Spleen (tissue), 11 donors: ENCODE data around the gene SRSF8. TPM values are rescaled to one million over a fixed set of nuclear protein-coding genes. Genes with fewer than 3 reads are reported as not detected.
A peak's percentile ranks its signal among the peaks of the same experiment; 100 is the strongest.

Experiments
- DNase-seq: peaks from one replicate; pipeline ENCODE4 v3.0.0-alpha.2; 2020
- H3K27ac ChIP-seq, 8 donors: fragments of 200-600 bp; sonication (generic) in 7 of 8; 1 replicate in 4 of 8; 2 replicates in 4 of 8; pipeline versions ENCODE4 v1.5.0 to v1.8.0; 2016 to 2021; ENCODE audit warnings: inconsistent platforms in 4 of 8, mild to moderate bottlenecking in 4 of 8, moderate library complexity in 1 of 8
- H3K27me3 ChIP-seq, 7 donors: fragments of 200-600 bp; sonication (generic) in 6 of 7; replicated peaks in 1 of 7; 1 replicate in 4 of 7; 2 replicates in 3 of 7; pipeline versions ENCODE4 v1.5.0 to v1.8.0; 2016 to 2021; ENCODE audit warnings: inconsistent platforms in 3 of 7, mild to moderate bottlenecking in 1 of 7
- H3K36me3 ChIP-seq, 6 donors: fragments of 200-600 bp; sonication (generic) in 5 of 6; 1 replicate in 4 of 6; 2 replicates in 2 of 6; pipeline versions ENCODE4 v1.5.0 to v1.8.0; 2016 to 2021; ENCODE audit warnings: inconsistent platforms in 2 of 6
- H3K4me1 ChIP-seq, 6 donors: fragments of 200-600 bp; sonication (generic) in 5 of 6; 1 replicate in 3 of 6; 2 replicates in 3 of 6; pipeline versions ENCODE4 v1.5.0 to v1.8.0; 2016 to 2021; ENCODE audit warnings: inconsistent platforms in 3 of 6
- H3K4me3 ChIP-seq, 8 donors: fragments of 200-600 bp; sonication (generic) in 7 of 8; 1 replicate in 4 of 8; 2 replicates in 4 of 8; pipeline versions ENCODE4 v1.5.0 to v1.8.0; 2016 to 2021; ENCODE audit warnings: inconsistent platforms in 4 of 8, mild to moderate bottlenecking in 4 of 8, moderate library complexity in 2 of 8
- H3K9me3 ChIP-seq, 8 donors: fragments of 200-600 bp; sonication (generic) in 7 of 8; 1 replicate in 4 of 8; 2 replicates in 4 of 8; pipeline versions ENCODE4 v1.5.0 to v1.8.0; 2016 to 2021; ENCODE audit warnings: inconsistent platforms in 4 of 8
- POLR2A ChIP-seq, 3 donors: fragments of 450-650 bp; IDR thresholded peaks; one replicate each; pipeline ENCODE4 v1.5.1; 2017; ENCODE audit warnings: antibody characterized with exemption in 3 of 3, mild to moderate bottlenecking in 1 of 3
- POLR2AphosphoS5 ChIP-seq, 3 donors: sonication (generic); formaldehyde crosslinking; IDR thresholded peaks; one replicate each; pipeline ENCODE4 v1.5.1; 2017; ENCODE audit warnings: antibody characterized with exemption in 3 of 3
- WGBS, 5 donors: extraction: QIAGEN DNeasy Blood & Tissue Kit in 3 of 5; methylation state at CpG; one replicate each; pipeline versions ENCODE4 v1.1.5 to v1.1.7; 2013 to 2018; 5-methylcytosine and 5-hydroxymethylcytosine counted together
- intact Hi-C: fragments of 100-400 bp; cut with DNase I; formaldehyde crosslinking; loops from one replicate; pipeline ENCODE4 v1.15.0; 2023; ENCODE audit warnings: low total_unique reads
- polyA plus RNA-seq, 3 donors: library from polyadenylated mRNA; stranded (reverse); fragments of 200-250 nt; gene quantifications; one replicate each; pipeline ENCODE4 v1.2.1, GENCODE V29; 2013
- total RNA-seq, 7 donors: library from RNA; depleted of rRNA in 3 of 7; stranded (reverse); fragments of >200 nt in 3 of 7; fragmentation: NEBNext Ultra II Directional in 4 of 7; extraction: Animal tissue kit (Norgen Biotek cat#: 25700) in 4 of 7; gene quantifications; one replicate each; pipeline versions ENCODE4 v1.1.0 to v1.2.1, GENCODE V29; 2016 to 2021
- TF ChIP-seq, protein P1 (sequence below), 11 experiments: fragments of 200-600 bp in 7 of 11; fragments of 450-650 bp in 4 of 11; sonication (generic) in 4 of 11; IDR thresholded peaks in 8 of 11; conservative IDR thresholded peaks in 3 of 11; 1 replicate in 7 of 11; 2 replicates in 4 of 11; pipeline versions ENCODE4 v1.4.0 to v1.8.0; 2016 to 2021; ENCODE audit warnings: antibody characterized with exemption in 11 of 11, inconsistent platforms in 4 of 11, mild to moderate bottlenecking in 1 of 11
- donor health status: healthy with polysubstance abuse.
- donor health status: DM: no; HTN: no; CAD: no; lungs with moderate emphysema.
- donor health status: DM: no; HTN: no; CAD: no.
- donor health status: Bipolar disorder and iron deficiency.
- donor health status: healthy.
- donor health status: DM: no; HTN: no; CAD: no.
- donor health status: DM: yes; HTN: yes; CAD: no.

Gene SRSF8
- total and polyA plus RNA-seq, 10 donors: 38.1 to 63.9 (median 59.3) TPM

DNA sequence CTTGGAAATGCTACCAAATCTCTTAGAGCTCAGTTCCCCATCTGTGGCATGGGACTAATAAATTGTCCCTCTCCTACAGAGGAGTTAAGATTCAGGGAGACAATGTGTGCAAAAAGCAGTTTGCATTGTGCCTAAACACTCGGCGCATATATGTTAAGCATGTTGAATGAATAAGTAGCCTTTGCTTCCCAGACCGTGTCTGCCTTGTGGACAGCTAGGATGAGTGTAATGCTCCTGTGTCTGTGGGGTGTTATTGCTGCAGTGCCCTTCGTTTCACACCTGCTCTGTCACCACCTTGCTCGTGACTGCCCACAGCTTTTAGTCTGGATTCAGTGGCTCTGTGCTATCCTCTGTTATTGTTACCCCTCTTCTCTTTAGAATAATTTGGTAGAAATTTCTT, 37.0 kb downstream of the SRSF8 start:
- peaks cover 3 to 69% (median 17%) of the 10 kb centered on the region in 6 donors for H3K4me1 ChIP-seq
- no peak for DNase-seq
- H3K4me3 ChIP-seq: no peak overlapping the region
- intact Hi-C loops: no loop called here
- 91 to 97% (median 95%) methylated on average over 5 of the region's 5 CpGs for WGBS, 5 donors
- no peak for TF ChIP-seq POLR2AphosphoS5 (IDR thresholded peaks at IDR 0.05)
- H3K36me3 ChIP-seq: peaks cover 0 to 21% (median 0%) of the 10 kb centered on the region in 6 donors
- no peaks in the 10 kb centered on the region for H3K9me3 ChIP-seq
- H3K27me3 ChIP-seq: no peaks in the 10 kb centered on the region
- H3K27ac ChIP-seq: no peak overlapping the region

DNA sequence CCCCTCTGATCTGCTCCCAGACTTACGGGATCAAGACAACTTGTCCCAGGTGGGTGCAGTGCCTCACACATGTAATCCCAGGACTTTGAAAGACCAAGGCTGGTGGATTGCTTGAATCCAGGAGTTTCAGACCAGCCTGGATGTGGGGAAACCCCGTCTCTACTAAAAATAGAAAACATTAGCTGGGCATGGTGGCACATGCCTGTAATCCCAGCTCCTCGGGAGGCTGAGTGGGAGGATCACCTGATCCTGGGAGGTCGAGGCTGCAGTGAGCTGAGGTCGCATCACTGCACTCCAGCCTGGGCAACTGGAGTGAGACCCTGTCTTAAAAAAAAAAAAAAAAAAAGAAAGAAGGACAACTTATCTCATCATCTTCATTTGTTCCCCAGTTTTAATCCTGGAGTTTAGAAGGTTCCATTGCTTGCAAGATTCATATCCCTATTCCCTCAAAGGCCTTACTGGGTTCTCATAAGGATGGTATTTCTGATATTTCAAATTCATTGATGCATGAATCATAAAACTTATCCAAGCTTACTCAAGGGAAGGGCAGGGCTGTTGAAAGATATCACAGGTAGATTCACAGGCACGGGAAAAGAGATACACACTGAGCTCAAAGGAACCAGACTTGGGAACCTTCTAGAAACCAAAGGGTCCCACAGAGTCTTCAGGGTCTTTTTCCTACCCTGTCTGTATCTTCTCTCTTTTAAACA, 37.6 kb downstream of the SRSF8 start:
- WGBS, 5 donors: 88 to 97% (median 90%) methylated on average over 6 of the region's 6 CpGs
- TF ChIP-seq, protein P1, sequence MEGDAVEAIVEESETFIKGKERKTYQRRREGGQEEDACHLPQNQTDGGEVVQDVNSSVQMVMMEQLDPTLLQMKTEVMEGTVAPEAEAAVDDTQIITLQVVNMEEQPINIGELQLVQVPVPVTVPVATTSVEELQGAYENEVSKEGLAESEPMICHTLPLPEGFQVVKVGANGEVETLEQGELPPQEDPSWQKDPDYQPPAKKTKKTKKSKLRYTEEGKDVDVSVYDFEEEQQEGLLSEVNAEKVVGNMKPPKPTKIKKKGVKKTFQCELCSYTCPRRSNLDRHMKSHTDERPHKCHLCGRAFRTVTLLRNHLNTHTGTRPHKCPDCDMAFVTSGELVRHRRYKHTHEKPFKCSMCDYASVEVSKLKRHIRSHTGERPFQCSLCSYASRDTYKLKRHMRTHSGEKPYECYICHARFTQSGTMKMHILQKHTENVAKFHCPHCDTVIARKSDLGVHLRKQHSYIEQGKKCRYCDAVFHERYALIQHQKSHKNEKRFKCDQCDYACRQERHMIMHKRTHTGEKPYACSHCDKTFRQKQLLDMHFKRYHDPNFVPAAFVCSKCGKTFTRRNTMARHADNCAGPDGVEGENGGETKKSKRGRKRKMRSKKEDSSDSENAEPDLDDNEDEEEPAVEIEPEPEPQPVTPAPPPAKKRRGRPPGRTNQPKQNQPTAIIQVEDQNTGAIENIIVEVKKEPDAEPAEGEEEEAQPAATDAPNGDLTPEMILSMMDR (IDR thresholded peaks at IDR 0.05 in 8 of 11, conservative IDR thresholded peaks at IDR 0.05 in 3 of 11): no peak
- no peak for TF ChIP-seq POLR2A (IDR thresholded peaks at IDR 0.05)
- no peak for TF ChIP-seq POLR2AphosphoS5 (IDR thresholded peaks at IDR 0.05)
- Histone ChIP-seq H3K27ac (no peak overlapping the region), H3K4me1 (peaks cover 7 to 70% (median 22%) of the 10 kb centered on the region in 6 donors), H3K4me3 (no peak overlapping the region), H3K27me3 (no peaks in the 10 kb centered on the region), H3K36me3 (peaks cover 0 to 18% (median under 1%) of the 10 kb centered on the region in 6 donors), H3K9me3 (no peaks in the 10 kb centered on the region)
- no peak for DNase-seq
- intact Hi-C loops: no loop called here

DNA sequence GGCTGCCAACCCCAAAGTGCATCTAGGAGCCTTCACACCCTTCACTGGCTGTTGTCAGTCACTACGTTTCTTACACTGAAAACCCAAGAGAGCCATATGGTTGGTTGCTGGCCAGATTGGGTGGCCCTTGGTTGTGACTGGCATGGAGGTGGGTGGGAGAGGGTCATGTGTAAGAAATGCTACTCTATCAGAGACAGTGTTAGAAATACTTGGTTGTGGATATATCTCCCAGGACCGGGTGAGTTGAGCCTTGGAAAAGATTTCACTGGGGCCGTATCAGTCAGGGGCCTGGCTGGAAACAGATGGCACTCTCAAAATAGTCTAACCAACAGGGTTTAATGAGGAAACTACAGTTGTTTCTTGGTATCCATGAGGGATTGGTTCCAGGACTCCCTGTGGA, 38.1 kb downstream of the SRSF8 start:
- WGBS, 5 donors: 90 to 97% (median 92%) methylated on average over 3 of the region's 3 CpGs

DNA sequence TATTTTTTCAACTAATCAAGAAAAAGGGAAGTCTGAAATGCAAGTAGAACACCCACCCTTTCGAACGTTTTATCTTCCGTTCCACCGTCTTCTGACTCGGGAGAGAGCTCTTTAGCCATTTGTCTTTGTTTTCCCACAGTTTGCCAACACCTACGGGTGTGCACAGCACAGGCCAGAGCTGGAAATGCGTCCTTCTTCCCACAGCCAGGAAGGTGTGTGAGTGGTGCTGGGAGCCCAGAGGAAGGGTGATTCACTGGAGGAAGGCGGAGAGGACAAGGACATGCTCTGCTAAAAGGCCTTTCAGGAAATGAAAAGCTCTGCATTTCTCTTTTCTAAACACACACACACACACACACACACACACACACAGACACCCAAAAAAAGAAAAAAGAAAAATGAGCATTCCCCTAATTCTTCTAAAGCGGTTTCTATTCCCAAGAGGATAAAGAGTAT, 41.5 kb downstream of the SRSF8 start:
- H3K4me1 ChIP-seq: peaks cover 7 to 76% (median 34%) of the 10 kb centered on the region in 6 donors
- peak; percentile 81 for DNase-seq
- H3K4me3 ChIP-seq: peak overlapping the region in 1 of 8 donors; percentile 19
- H3K27me3 ChIP-seq: no peaks in the 10 kb centered on the region
- WGBS, 5 donors: 20 to 50% (median 30%) methylated on average over 9 of the region's 9 CpGs
- no peak for TF ChIP-seq POLR2A (IDR thresholded peaks at IDR 0.05)
- TF ChIP-seq POLR2AphosphoS5 (IDR thresholded peaks at IDR 0.05): peak in 2 of 3 donors; percentile 80 to 88
- TF ChIP-seq, protein P1 (IDR thresholded peaks at IDR 0.05 in 8 of 11, conservative IDR thresholded peaks at IDR 0.05 in 3 of 11): no peak
- intact Hi-C loops: no loop called here
- peaks cover 0 to 20% (median 6%) of the 10 kb centered on the region in 6 donors for H3K36me3 ChIP-seq
- peak overlapping the region; percentile 22 to 84 (median 76) for H3K27ac ChIP-seq
- H3K9me3 ChIP-seq: no peaks in the 10 kb centered on the region

More for the DNA sequence above, 38.1 kb downstream of the SRSF8 start:
- Histone ChIP-seq H3K27ac (no peak overlapping the region), H3K9me3 (no peaks in the 10 kb centered on the region), H3K4me1 (peaks cover 7 to 72% (median 28%) of the 10 kb centered on the region in 6 donors), H3K36me3 (peaks cover 0 to 23% (median 5%) of the 10 kb centered on the region in 6 donors), H3K27me3 (no peaks in the 10 kb centered on the region), H3K4me3 (no peak overlapping the region)
- TF ChIP-seq POLR2A (IDR thresholded peaks at IDR 0.05): no peak
- no peak for TF ChIP-seq POLR2AphosphoS5 (IDR thresholded peaks at IDR 0.05)
- TF ChIP-seq, protein P1 (IDR thresholded peaks at IDR 0.05 in 8 of 11, conservative IDR thresholded peaks at IDR 0.05 in 3 of 11): no peak
- DNase-seq: no peak
- intact Hi-C loops: no loop called here
